CD14-positive monocyte (primary cell): ENCODE results near the gene CANX. TPM values are rescaled to one million over a fixed set of nuclear protein-coding genes. Genes with fewer than 3 reads are reported as not detected.
"Not testable (repeated sequence)": the region's sequence is repeated elsewhere in the genome, so short reads cannot be mapped to it uniquely, and the experiment has no call there.

Source experiments
- DNase-seq, 3 donors: peaks; one replicate each; pipeline ENCODE4 v3.0.0-alpha.2; 2011 to 2022
- H2AFZ ChIP-seq: 2 replicates; pipeline ENCODE4 v1.6.0; 2012; ENCODE audit warnings: mild to moderate bottlenecking, low read depth, low read length, inconsistent platforms; ENCODE audit not compliant: insufficient read depth, poor library complexity, severe bottlenecking
- H3K27ac ChIP-seq, 2 donors: 1 replicate in 1 of 2; 2 replicates in 1 of 2; pipeline ENCODE4 v1.5.1; 2012 to 2013; ENCODE audit warnings: low read length in 2 of 2, control low read depth in 1 of 2, inconsistent platforms in 1 of 2, low read depth in 1 of 2, mild to moderate bottlenecking in 1 of 2
- H3K27me3 ChIP-seq, 2 donors: one replicate each; pipeline versions ENCODE4 v1.6.0 to v1.6.1; 2011 to 2013; ENCODE audit warnings: low read length in 2 of 2; ENCODE audit not compliant: control insufficient read depth in 2 of 2, insufficient read depth in 2 of 2
- H3K36me3 ChIP-seq, 2 donors: replicated peaks in 1 of 2; 1 replicate in 1 of 2; 2 replicates in 1 of 2; pipeline versions ENCODE4 v1.5.1 to v1.6.1; 2012 to 2013; ENCODE audit warnings: low read length in 2 of 2, control low read depth in 1 of 2, inconsistent platforms in 1 of 2, mild to moderate bottlenecking in 1 of 2; ENCODE audit not compliant: insufficient read depth in 2 of 2, control insufficient read depth in 1 of 2
- H3K4me1 ChIP-seq, 2 donors: 1 replicate in 1 of 2; 2 replicates in 1 of 2; pipeline versions ENCODE4 v1.5.1 to v1.6.1; 2012 to 2013; ENCODE audit warnings: low read length in 2 of 2, control low read depth in 1 of 2, inconsistent platforms in 1 of 2, mild to moderate bottlenecking in 1 of 2, moderate library complexity in 1 of 2; ENCODE audit not compliant: insufficient read depth in 2 of 2, control insufficient read depth in 1 of 2
- H3K4me2 ChIP-seq: replicated peaks from 2 replicates; pipeline ENCODE3; 2012; ENCODE audit warnings: low read length, moderate library complexity, mild to moderate bottlenecking; ENCODE audit not compliant: poor library complexity, severe bottlenecking; ENCODE audit errors: extremely low read depth
- H3K4me3 ChIP-seq, 3 experiments: fragments of 200-600 bp in 1 of 3; sonication (generic) in 1 of 3; replicated peaks in 1 of 3; 1 replicate in 2 of 3; 2 replicates in 1 of 3; pipeline ENCODE4 v1.5.1; 2011 to 2013; ENCODE audit warnings: low read length in 3 of 3, mild to moderate bottlenecking in 3 of 3, control low read depth in 2 of 3, low read depth in 2 of 3, inconsistent platforms in 1 of 3, moderate library complexity in 1 of 3
- H3K79me2 ChIP-seq: 2 replicates; pipeline ENCODE4 v1.6.0; 2012; ENCODE audit warnings: mild to moderate bottlenecking, control low read depth, inconsistent platforms, low read length, moderate library complexity; ENCODE audit not compliant: insufficient read depth
- H3K9ac ChIP-seq: 2 replicates; pipeline ENCODE4 v1.6.0; 2017; ENCODE audit warnings: low read length, mild to moderate bottlenecking; ENCODE audit not compliant: insufficient read depth, poor library complexity, severe bottlenecking
- H3K9me3 ChIP-seq, 2 donors: replicated peaks in 1 of 2; 1 replicate in 1 of 2; 2 replicates in 1 of 2; pipeline versions ENCODE4 v1.5.1 to v1.6.1; 2012 to 2013; ENCODE audit warnings: low read length in 2 of 2, control low read depth in 1 of 2; ENCODE audit not compliant: control insufficient read depth in 1 of 2, insufficient read depth in 1 of 2
- H4K20me1 ChIP-seq: 2 replicates; pipeline ENCODE4 v1.6.0; 2012; ENCODE audit warnings: mild to moderate bottlenecking, low read length, control low read depth, moderate library complexity; ENCODE audit not compliant: insufficient read depth
- H3K27ac Mint-ChIP-seq, 7 donors: one replicate each; pipeline ENCODE4 v1.8.0; 2020; ENCODE audit warnings: mild to moderate bottlenecking in 7 of 7, mixed read lengths in 7 of 7, moderate library complexity in 6 of 7, inconsistent platforms in 2 of 7
- H3K27me3 Mint-ChIP-seq, 3 donors: one replicate each; pipeline ENCODE4 v1.8.0; 2021 to 2022; ENCODE audit warnings: low read depth in 3 of 3, mild to moderate bottlenecking in 3 of 3, mixed read lengths in 3 of 3, moderate library complexity in 3 of 3, inconsistent platforms in 1 of 3
- H3K36me3 Mint-ChIP-seq, 2 donors: one replicate each; pipeline ENCODE4 v1.8.0; 2020; ENCODE audit warnings: mixed read lengths in 2 of 2, inconsistent platforms in 1 of 2, mild to moderate bottlenecking in 1 of 2
- H3K4me1 Mint-ChIP-seq: one replicate; pipeline ENCODE4 v1.8.0; 2020; ENCODE audit warnings: mild to moderate bottlenecking, mixed read lengths
- H3K4me3 Mint-ChIP-seq, 2 donors: one replicate each; pipeline ENCODE4 v1.8.0; 2020; ENCODE audit warnings: mild to moderate bottlenecking in 2 of 2, mixed read lengths in 2 of 2, moderate library complexity in 1 of 2
- H3K9me3 Mint-ChIP-seq, 7 donors: one replicate each; pipeline ENCODE4 v1.8.0; 2020 to 2022; ENCODE audit warnings: mixed read lengths in 7 of 7, mild to moderate bottlenecking in 6 of 7, moderate library complexity in 6 of 7, inconsistent platforms in 2 of 7
- WGBS: methylation state at CpG from one replicate; pipeline ENCODE4 v1.1.5; 2013; ENCODE audit warnings: missing lambda C conversion rate; ENCODE audit not compliant: insufficient coverage; 5-methylcytosine and 5-hydroxymethylcytosine counted together
- intact Hi-C, 2 donors: fragments of 100-400 bp; cut with micrococcal nuclease; formaldehyde crosslinking; loops; one replicate each; pipeline versions ENCODE4 v1.15.0 to v1.15.1; 2023
- polyA plus RNA-seq, 3 donors: library from polyadenylated mRNA; depleted of rRNA in 1 of 3; unstranded in 2 of 3; stranded (reverse) in 1 of 3; fragments of 300-500 nt in 2 of 3; fragments of >200 nt in 1 of 3; fragmentation: Illumina TruSeq in 2 of 3; gene quantifications; 1 replicate in 2 of 3; 2 replicates in 1 of 3; pipeline ENCODE4 v1.2.3, GENCODE V29; 2012 to 2021
- TF ChIP-seq, protein P1 (sequence below): fragments of 200-600 bp; IDR thresholded peaks from one replicate; pipeline ENCODE4 v1.8.0; 2022; ENCODE audit warnings: antibody characterized with exemption, mild to moderate bottlenecking

Gene CANX
- polyA plus RNA-seq, 3 donors: 78.1 to 368 (median 259) TPM

DNA sequence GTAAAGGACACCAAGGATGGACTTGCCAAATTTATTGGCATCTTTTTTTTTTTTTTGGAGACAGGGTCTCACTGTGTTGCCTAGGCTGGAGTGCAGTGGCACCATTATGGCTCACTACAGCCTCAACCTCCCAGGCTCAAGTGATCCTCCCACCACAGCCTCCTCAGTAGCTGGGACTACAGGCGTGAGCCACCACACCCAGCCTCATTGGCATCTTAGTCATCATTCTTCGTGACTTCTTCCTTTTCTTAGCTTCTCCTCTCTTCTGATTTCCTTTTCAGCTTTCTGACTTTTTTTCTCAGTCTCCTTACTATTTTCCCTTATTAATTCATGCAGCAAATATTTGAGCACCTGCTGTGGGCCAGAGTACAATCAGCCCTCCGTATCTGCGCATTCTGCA, 40.0 kb downstream of the CANX start:
- Histone ChIP-seq H3K4me1 (peaks cover 25 to 37% of the 10 kb centered on the region in 2 donors), H4K20me1 (peaks cover 96% of the 10 kb centered on the region), H3K9ac (no peak overlapping the region), H3K36me3 (peaks cover 5 to 12% of the 10 kb centered on the region in 2 donors), H3K79me2 (peaks cover 100% of the 10 kb centered on the region), H3K9me3 (no peaks in the 10 kb centered on the region), H3K4me2 (no peak overlapping the region), H3K27me3 (no peaks in the 10 kb centered on the region), H3K4me3 (no peak overlapping the region), H3K27ac (peak overlapping the region in 1 of 2 donors; percentile 74), H2AFZ (no peak overlapping the region)
- peak overlapping the region; percentile 62 to 88 (median 84) for H3K27ac Mint-ChIP-seq
- peaks cover 26 to 55% of the 10 kb centered on the region in 2 donors for H3K36me3 Mint-ChIP-seq
- DNase-seq: peak in 2 of 3 donors; percentile 57 to 67
- H3K27me3 Mint-ChIP-seq: peaks cover 0 to 2% (median 0%) of the 10 kb centered on the region in 3 donors
- TF ChIP-seq, protein P1, sequence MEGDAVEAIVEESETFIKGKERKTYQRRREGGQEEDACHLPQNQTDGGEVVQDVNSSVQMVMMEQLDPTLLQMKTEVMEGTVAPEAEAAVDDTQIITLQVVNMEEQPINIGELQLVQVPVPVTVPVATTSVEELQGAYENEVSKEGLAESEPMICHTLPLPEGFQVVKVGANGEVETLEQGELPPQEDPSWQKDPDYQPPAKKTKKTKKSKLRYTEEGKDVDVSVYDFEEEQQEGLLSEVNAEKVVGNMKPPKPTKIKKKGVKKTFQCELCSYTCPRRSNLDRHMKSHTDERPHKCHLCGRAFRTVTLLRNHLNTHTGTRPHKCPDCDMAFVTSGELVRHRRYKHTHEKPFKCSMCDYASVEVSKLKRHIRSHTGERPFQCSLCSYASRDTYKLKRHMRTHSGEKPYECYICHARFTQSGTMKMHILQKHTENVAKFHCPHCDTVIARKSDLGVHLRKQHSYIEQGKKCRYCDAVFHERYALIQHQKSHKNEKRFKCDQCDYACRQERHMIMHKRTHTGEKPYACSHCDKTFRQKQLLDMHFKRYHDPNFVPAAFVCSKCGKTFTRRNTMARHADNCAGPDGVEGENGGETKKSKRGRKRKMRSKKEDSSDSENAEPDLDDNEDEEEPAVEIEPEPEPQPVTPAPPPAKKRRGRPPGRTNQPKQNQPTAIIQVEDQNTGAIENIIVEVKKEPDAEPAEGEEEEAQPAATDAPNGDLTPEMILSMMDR: no peak
- peak overlapping the region in 1 of 2 donors; percentile 44 for H3K4me3 Mint-ChIP-seq
- WGBS: 5% methylated on average over 2 of the region's 4 CpGs
- intact Hi-C loops: loop anchor here in 1 of 2 donors (10.0 kb wide), 1 partner anchor 56 kb away; the partner anchor contains the start of gene LTC4S
- peaks cover 0 to 2% (median 0%) of the 10 kb centered on the region in 7 donors for H3K9me3 Mint-ChIP-seq
- H3K4me1 Mint-ChIP-seq: peaks cover 51% of the 10 kb centered on the region

DNA sequence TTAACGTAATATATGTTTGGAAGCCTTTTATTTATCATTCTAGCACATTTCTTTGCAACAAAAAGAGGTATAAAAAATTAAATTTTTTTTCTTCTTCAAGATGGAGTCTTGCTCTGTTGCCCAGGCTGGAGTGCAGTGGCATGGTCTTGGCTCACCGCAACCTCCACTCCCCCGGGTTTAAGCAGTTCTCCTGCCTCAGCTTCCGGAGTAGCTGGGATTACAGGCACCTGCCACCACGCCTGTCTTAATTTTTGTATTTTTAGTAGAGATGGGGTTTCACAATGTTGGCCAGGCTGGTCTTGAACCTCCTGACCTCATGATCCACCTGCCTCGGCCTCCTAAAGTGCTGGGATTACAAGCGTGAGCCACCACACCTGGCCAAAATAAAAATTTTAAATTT, 45.3 kb downstream of the CANX start:
- H3K27ac Mint-ChIP-seq: peak overlapping the region in 2 of 7 donors; percentile 13 to 40
- peaks cover 3 to 15% of the 10 kb centered on the region in 2 donors for H3K36me3 ChIP-seq
- H4K20me1 ChIP-seq: peaks cover 100% of the 10 kb centered on the region
- H3K9me3 Mint-ChIP-seq, H3K4me3 ChIP-seq, H3K27ac ChIP-seq, H3K9ac ChIP-seq, intact Hi-C loops, H3K9me3 ChIP-seq, H3K4me3 Mint-ChIP-seq, H3K4me2 ChIP-seq, H2AFZ ChIP-seq, H3K27me3 ChIP-seq, H3K27me3 Mint-ChIP-seq, DNase-seq: not testable (repeated sequence)
- H3K36me3 Mint-ChIP-seq: peaks cover 16 to 44% of the 10 kb centered on the region in 2 donors
- H3K4me1 Mint-ChIP-seq: peaks cover 31% of the 10 kb centered on the region
- WGBS: 100% methylated on average over 3 of the region's 7 CpGs
- H3K4me1 ChIP-seq: peaks cover 12 to 26% of the 10 kb centered on the region in 2 donors
- peaks cover 99% of the 10 kb centered on the region for H3K79me2 ChIP-seq
